ENCODE measurements around the gene ZNF33A. TPM values are rescaled to one million over a fixed set of nuclear protein-coding genes. Genes with fewer than 3 reads are reported as not detected.

Gene ZNF33A
- total RNA-seq, 1 experiment from 2014 or later, result 27.5 TPM

DNA sequence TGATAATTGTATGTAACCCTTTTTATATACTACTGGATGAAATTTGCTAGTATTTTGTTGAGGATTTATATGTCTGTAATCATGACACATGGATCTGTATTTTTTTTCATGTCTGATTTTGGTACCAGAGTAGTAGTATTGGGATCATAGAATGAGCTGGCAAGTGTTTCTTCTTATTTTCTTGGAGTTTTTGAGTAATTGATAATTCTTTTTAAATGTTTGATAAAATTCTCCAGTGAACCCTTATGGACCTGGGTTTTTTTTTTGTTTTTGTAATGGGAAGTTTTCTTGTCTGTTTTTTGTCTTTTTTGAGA lies 28.4 kb downstream of the ZNF33A start:
- TF ChIP-seq CTCF (conservative IDR thresholded peaks at IDR 0.05), result no peak
- TF ChIP-seq EZH2 (IDR thresholded peaks at IDR 0.05; ENCODE audit: low read depth), result no peak
- Histone ChIP-seq H4K20me1 (ENCODE audit: insufficient read depth) (no peaks in the 10 kb centered on the region), H3K27ac (no peak overlapping the region), H3K9me2 (ENCODE audit: insufficient read depth) (no peaks in the 10 kb centered on the region), H3K4me2 (no peak overlapping the region), H3K27me3 (ENCODE audit: insufficient read depth, low read depth) (no peaks in the 10 kb centered on the region), H2AFZ (no peak overlapping the region), H3K4me3 (no peak overlapping the region), H3K9me3 (ENCODE audit: insufficient read depth, low read depth) (no peaks in the 10 kb centered on the region), H3F3A (ENCODE audit: insufficient read depth, low read depth) (no peaks in the 10 kb centered on the region), H3K79me2 (ENCODE audit: low read depth) (no peaks in the 10 kb centered on the region), H3K36me3 (ENCODE audit: low read depth) (no peaks in the 10 kb centered on the region), H3K4me1 (replicated peaks; ENCODE audit: insufficient read depth) (no peaks in the 10 kb centered on the region)
- intact Hi-C loops (cut with micrococcal nuclease; ENCODE audit: unreplicated experiment), result no loop called here
- ChIA-PET CTCF (no interaction called here), POLR2A (ENCODE audit: unreplicated experiment) (no interaction called here)
- no peak for DNase-seq
- no TSS peak for BruUV-seq (replicated peaks)

DNA sequence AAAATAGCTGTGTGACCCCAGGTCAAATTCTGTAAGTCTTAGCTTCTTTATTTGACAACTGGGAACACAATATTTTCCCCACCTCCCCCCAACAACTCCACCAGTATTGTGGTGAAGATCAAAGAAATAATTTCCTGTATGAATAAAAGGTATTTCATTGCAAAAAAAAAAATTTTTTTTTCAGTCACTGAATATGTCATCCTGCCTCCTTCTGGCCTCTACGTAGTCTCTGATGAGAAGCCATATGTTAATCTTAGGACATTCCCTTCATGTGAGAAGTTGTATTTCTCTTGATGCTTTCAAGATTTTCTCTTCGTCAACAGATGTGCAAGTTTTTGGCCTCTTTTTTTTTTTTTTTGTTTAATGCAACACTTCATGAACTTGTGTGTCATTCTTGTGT lies 33.0 kb downstream of the ZNF33A start:
- Histone ChIP-seq H3K79me2 (ENCODE audit: low read depth) (no peaks in the 10 kb centered on the region), H3K4me3 (no peak overlapping the region), H3F3A (ENCODE audit: insufficient read depth, low read depth) (no peaks in the 10 kb centered on the region), H2AFZ (no peak overlapping the region), H3K27me3 (ENCODE audit: insufficient read depth, low read depth) (no peaks in the 10 kb centered on the region), H3K9me2 (ENCODE audit: insufficient read depth) (no peaks in the 10 kb centered on the region), H3K9me3 (ENCODE audit: insufficient read depth, low read depth) (no peaks in the 10 kb centered on the region), H3K27ac (no peak overlapping the region), H3K4me1 (replicated peaks; ENCODE audit: insufficient read depth) (no peaks in the 10 kb centered on the region), H4K20me1 (ENCODE audit: insufficient read depth) (no peaks in the 10 kb centered on the region), H3K4me2 (no peak overlapping the region), H3K36me3 (ENCODE audit: low read depth) (no peaks in the 10 kb centered on the region)
- no TSS peak for BruUV-seq (replicated peaks)
- intact Hi-C loops (cut with micrococcal nuclease; ENCODE audit: unreplicated experiment), result no loop called here
- POLR2A ChIA-PET (ENCODE audit: unreplicated experiment), result no interaction called here
- CTCF ChIA-PET, result no interaction called here
- TF ChIP-seq EZH2 (IDR thresholded peaks at IDR 0.05; ENCODE audit: low read depth) (no peak), CTCF (conservative IDR thresholded peaks at IDR 0.05) (no peak)
- DNase-seq, result no peak

DNA sequence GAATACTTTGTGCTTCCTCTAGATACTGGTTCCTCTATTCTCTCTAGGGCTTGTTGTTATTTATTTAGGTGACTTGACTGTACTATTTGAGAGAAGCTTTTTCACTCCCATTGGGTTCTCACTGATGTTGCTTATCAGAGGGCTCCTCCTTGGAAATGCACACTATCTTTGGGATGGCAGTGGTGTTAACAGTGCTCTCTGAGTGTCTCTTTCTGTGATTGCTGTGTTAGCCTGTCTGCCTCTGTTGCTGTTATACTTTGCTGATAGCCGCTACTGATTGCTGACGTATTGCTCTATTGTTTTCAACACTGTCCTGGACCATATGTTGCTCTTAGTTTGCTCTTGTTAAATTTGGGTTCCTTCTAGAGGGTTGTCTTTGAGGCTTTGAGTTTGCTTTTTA lies 34.7 kb downstream of the ZNF33A start:
- no peak for DNase-seq
- H3K4me3 ChIP-seq, result no peak overlapping the region
- H3K79me2 ChIP-seq (ENCODE audit: low read depth), result no peaks in the 10 kb centered on the region
- no peaks in the 10 kb centered on the region for H3F3A ChIP-seq (ENCODE audit: insufficient read depth, low read depth)
- H3K36me3 ChIP-seq (ENCODE audit: low read depth), result no peaks in the 10 kb centered on the region
- no peak for TF ChIP-seq EZH2 (IDR thresholded peaks at IDR 0.05; ENCODE audit: low read depth)
- no peak for TF ChIP-seq CTCF (conservative IDR thresholded peaks at IDR 0.05)
- ChIA-PET POLR2A (ENCODE audit: unreplicated experiment) (no interaction called here), CTCF (no interaction called here)
- H3K4me1 ChIP-seq (replicated peaks; ENCODE audit: insufficient read depth), result no peaks in the 10 kb centered on the region
- no TSS peak for BruUV-seq (replicated peaks)
- no peaks in the 10 kb centered on the region for H3K9me2 ChIP-seq (ENCODE audit: insufficient read depth)
- H2AFZ ChIP-seq, result no peak overlapping the region
- no peaks in the 10 kb centered on the region for H3K27me3 ChIP-seq (ENCODE audit: insufficient read depth, low read depth)
- H3K4me2 ChIP-seq, result no peak overlapping the region
- no peak overlapping the region for H3K27ac ChIP-seq
- H4K20me1 ChIP-seq (ENCODE audit: insufficient read depth), result no peaks in the 10 kb centered on the region
- intact Hi-C loops (cut with micrococcal nuclease; ENCODE audit: unreplicated experiment), result no loop called here
- no peaks in the 10 kb centered on the region for H3K9me3 ChIP-seq (ENCODE audit: insufficient read depth, low read depth)

All from PC-9 (cell line).